ENCODE measurements around the gene PTP4A2. TPM values are rescaled to one million over a fixed set of nuclear protein-coding genes. Genes with fewer than 3 reads are reported as not detected.

The PTP4A2 gene
- total and polyA plus RNA-seq, 11 donors = 74.4 to 354 (median 242) TPM

DNA sequence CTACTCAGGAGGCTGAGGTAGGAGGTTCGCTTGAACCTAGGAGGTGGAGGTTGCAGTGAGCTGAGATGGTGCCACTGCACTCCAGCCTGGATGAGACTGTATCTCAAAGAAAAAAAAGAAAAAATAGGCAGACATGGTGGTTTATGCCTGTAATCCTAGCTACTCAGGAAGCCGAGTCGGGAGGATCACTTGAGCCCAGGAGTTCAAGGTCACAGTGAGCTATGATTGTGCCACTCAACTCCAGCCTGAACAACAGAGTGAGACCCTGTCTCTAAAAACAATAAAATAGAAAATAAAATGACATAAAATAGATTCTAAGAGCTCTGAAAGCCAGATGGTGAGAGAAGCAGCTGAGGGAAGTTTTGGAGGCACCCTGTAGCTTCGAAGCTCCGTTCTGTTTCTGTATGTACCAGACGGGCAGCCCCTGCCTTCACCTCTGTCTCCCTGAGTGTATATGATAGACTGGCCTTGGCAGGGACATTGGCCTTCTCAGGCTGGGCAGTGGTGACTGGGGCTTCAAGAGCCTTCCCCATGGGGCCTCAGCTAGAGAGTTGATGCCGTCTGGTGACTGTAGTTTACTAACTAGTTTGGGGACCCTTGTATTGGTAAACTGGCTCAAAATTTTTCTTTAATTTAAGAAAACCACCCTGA is 68.0 kb downstream of the PTP4A2 start:
- no peaks in the 10 kb centered on the region for H3K27me3 ChIP-seq
- 82 to 90% (median 84%) methylated on average over 7 of the region's 7 CpGs for WGBS, 4 donors
- peaks cover 0 to 5% (median 0%) of the 10 kb centered on the region in 12 donors for H3K9me3 ChIP-seq
- H3K4me3 ChIP-seq = no peak overlapping the region
- no peak for DNase-seq
- H3K36me3 ChIP-seq = no peaks in the 10 kb centered on the region
- intact Hi-C loops (cut with DNase I) = no loop called here
- ATAC-seq = no peak
- TF ChIP-seq, protein P1, sequence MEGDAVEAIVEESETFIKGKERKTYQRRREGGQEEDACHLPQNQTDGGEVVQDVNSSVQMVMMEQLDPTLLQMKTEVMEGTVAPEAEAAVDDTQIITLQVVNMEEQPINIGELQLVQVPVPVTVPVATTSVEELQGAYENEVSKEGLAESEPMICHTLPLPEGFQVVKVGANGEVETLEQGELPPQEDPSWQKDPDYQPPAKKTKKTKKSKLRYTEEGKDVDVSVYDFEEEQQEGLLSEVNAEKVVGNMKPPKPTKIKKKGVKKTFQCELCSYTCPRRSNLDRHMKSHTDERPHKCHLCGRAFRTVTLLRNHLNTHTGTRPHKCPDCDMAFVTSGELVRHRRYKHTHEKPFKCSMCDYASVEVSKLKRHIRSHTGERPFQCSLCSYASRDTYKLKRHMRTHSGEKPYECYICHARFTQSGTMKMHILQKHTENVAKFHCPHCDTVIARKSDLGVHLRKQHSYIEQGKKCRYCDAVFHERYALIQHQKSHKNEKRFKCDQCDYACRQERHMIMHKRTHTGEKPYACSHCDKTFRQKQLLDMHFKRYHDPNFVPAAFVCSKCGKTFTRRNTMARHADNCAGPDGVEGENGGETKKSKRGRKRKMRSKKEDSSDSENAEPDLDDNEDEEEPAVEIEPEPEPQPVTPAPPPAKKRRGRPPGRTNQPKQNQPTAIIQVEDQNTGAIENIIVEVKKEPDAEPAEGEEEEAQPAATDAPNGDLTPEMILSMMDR (IDR thresholded peaks at IDR 0.05) = no peak
- no peak for TF ChIP-seq POLR2A (IDR thresholded peaks at IDR 0.05)
- no peak overlapping the region for H3K27ac ChIP-seq
- H3K4me1 ChIP-seq = no peaks in the 10 kb centered on the region

- no peak for ATAC-seq
- TF ChIP-seq POLR2A (IDR thresholded peaks at IDR 0.05) = no peak
- TF ChIP-seq, protein P1 (IDR thresholded peaks at IDR 0.05) = no peak
- WGBS, 4 donors = 66 to 78% (median 69%) methylated on average over 3 of the region's 3 CpGs
Observed at GRCh38 chr1:31869449-31869848, 68.7 kb downstream of the PTP4A2 start.

DNA sequence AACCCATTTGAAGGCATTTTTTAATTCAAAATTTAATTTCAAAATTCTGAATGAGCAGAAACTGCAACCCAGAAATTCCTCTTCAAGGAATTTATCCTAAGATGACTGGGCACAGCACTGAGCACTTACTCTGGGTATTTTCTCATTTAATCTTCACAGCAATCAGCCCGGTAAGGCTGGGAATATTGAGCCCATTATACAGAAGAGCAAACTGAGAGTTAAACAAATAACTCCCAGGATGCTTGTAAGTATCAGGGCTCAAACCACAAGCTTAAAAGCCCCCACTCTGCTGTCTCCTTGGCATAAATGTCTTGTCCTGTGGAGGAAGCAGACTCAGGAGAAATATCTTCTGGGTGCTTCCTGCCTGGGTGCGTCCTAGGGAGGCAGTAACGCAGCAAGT is 69.3 kb downstream of the PTP4A2 start:
- DNase-seq = no peak
- H3K9me3 ChIP-seq = peaks cover 0 to 5% (median 0%) of the 10 kb centered on the region in 12 donors

More at GRCh38 chr1:31869449-31869848, 68.7 kb downstream of the PTP4A2 start:
- H3K27me3 ChIP-seq = no peaks in the 10 kb centered on the region
- no peaks in the 10 kb centered on the region for H3K36me3 ChIP-seq
- DNase-seq = no peak
- H3K4me3 ChIP-seq = no peak overlapping the region
- intact Hi-C loops (cut with DNase I) = no loop called here
- peaks cover 0 to 5% (median 0%) of the 10 kb centered on the region in 12 donors for H3K9me3 ChIP-seq
- H3K4me1 ChIP-seq = no peaks in the 10 kb centered on the region
- H3K27ac ChIP-seq = no peak overlapping the region

GRCh38 chr1:31867546-31867945 is 70.6 kb downstream of the PTP4A2 start:
- intact Hi-C loops (cut with DNase I) = no loop called here
- TF ChIP-seq POLR2A (IDR thresholded peaks at IDR 0.05) = no peak
- TF ChIP-seq, protein P1 (IDR thresholded peaks at IDR 0.05) = no peak
- WGBS, 4 donors = 74 to 83% (median 77%) methylated on average over 7 of the region's 7 CpGs

More for the DNA sequence above, 69.3 kb downstream of the PTP4A2 start:
- Histone ChIP-seq H3K36me3 (no peaks in the 10 kb centered on the region), H3K4me3 (no peak overlapping the region), H3K27me3 (no peaks in the 10 kb centered on the region), H3K27ac (no peak overlapping the region), H3K4me1 (no peaks in the 10 kb centered on the region)
- WGBS, 4 donors = 58 to 76% (median 68%) methylated on average over 3 of the region's 3 CpGs
- intact Hi-C loops (cut with DNase I) = no loop called here
- no peak for ATAC-seq
- TF ChIP-seq, protein P1 (IDR thresholded peaks at IDR 0.05) = no peak
- TF ChIP-seq POLR2A (IDR thresholded peaks at IDR 0.05) = no peak

More at GRCh38 chr1:31867546-31867945, 70.6 kb downstream of the PTP4A2 start:
- H3K9me3 ChIP-seq = no peaks in the 10 kb centered on the region
- no peak for ATAC-seq
- H3K36me3 ChIP-seq = no peaks in the 10 kb centered on the region
- no peaks in the 10 kb centered on the region for H3K27me3 ChIP-seq
- no peak for DNase-seq
- no peaks in the 10 kb centered on the region for H3K4me1 ChIP-seq
- no peak overlapping the region for H3K27ac ChIP-seq
- no peak overlapping the region for H3K4me3 ChIP-seq
